Endothelial cell (in vitro differentiated cells): ENCODE results near the gene SMAD7. TPM values are rescaled to one million over a fixed set of nuclear protein-coding genes. Genes with fewer than 3 reads are reported as not detected.

ENCODE experiments used
- DNase-seq: peaks from one replicate; pipeline ENCODE4 v3.0.0; 2021; ENCODE audit warnings: low spot score
- H3K27ac Mint-ChIP-seq: one replicate; pipeline ENCODE4 v1.8.0; 2021; ENCODE audit warnings: mixed read lengths, inconsistent platforms; ENCODE audit not compliant: unreplicated experiment
- H3K27me3 Mint-ChIP-seq: one replicate; pipeline ENCODE4 v1.8.0; 2021; ENCODE audit warnings: mild to moderate bottlenecking, moderate library complexity, mixed read lengths, inconsistent platforms; ENCODE audit not compliant: unreplicated experiment
- H3K36me3 Mint-ChIP-seq: one replicate; pipeline ENCODE4 v1.8.0; 2021; ENCODE audit warnings: mild to moderate bottlenecking, low read depth, mixed read lengths, inconsistent platforms; ENCODE audit not compliant: unreplicated experiment
- H3K4me1 Mint-ChIP-seq: one replicate; pipeline ENCODE4 v1.8.0; 2021; ENCODE audit warnings: mild to moderate bottlenecking, mixed read lengths, inconsistent platforms; ENCODE audit not compliant: unreplicated experiment
- H3K4me3 Mint-ChIP-seq: one replicate; pipeline ENCODE4 v1.8.0; 2021; ENCODE audit warnings: mild to moderate bottlenecking, mixed read lengths, inconsistent platforms; ENCODE audit not compliant: unreplicated experiment
- H3K9me3 Mint-ChIP-seq: one replicate; pipeline ENCODE4 v1.8.0; 2021; ENCODE audit warnings: mixed read lengths, inconsistent platforms; ENCODE audit not compliant: unreplicated experiment
- total RNA-seq: library from RNA; stranded (reverse); fragmentation: NEBNext Ultra II Directional; extraction: Animal tissue kit (Norgen Biotek cat#: 25700); gene quantifications from one replicate; pipeline ENCODE4 v1.2.1, GENCODE V29; 2021; ENCODE audit not compliant: unreplicated experiment
- TF ChIP-seq, protein P1 (sequence below): fragments of 200-600 bp; sonication (generic); IDR thresholded peaks from one replicate; pipeline ENCODE4 v1.5.0; 2021; ENCODE audit warnings: antibody characterized with exemption; ENCODE audit not compliant: unreplicated experiment

The SMAD7 gene
- total RNA-seq, 1 donor from 2014 or later = 30.1 TPM

DNA sequence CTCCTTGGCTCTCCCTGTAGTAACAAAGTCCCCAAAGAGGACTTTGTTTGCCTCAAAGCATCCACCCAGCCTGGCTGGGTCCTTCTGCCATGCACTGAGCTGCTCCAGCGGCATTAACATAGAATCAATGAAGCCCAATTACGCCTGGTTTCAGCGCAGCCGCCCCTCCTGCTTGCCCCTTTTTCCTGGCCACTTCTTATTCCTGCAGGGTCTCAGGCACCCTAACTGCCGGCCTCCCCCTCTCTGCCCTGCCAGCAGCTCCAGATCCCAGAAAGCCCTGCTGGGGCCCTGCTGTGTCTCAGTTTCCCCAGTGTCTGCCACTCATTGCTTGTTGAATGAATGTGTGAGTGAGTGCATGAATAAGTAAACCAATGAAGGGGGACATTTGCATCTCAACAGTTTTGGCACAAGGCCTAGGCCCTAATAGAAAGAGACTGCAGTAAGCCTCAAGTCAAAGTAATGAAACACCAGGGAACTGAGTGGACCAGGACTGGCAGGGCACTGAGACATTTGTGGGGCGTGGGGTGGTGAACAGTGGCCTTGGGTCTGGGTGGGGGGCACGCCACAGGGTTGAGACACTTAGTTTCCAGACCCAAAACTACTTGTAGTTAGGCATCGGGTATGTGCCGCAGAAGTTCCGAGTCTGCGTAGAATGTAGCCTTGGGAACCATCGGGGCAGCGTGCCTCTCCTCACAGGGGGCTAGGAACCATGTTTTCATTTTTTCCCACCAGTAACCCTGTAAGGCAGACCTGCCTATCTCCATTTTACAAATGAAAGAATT lies 60.6 kb downstream of the SMAD7 start:
- no peaks in the 10 kb centered on the region for H3K36me3 Mint-ChIP-seq
- H3K9me3 Mint-ChIP-seq = no peaks in the 10 kb centered on the region
- H3K4me3 Mint-ChIP-seq = no peak overlapping the region
- peak overlapping the region; percentile 24 for H3K27ac Mint-ChIP-seq
- peaks cover 4% of the 10 kb centered on the region for H3K27me3 Mint-ChIP-seq
- DNase-seq = no peak
- peaks cover 23% of the 10 kb centered on the region for H3K4me1 Mint-ChIP-seq
- TF ChIP-seq, protein P1, sequence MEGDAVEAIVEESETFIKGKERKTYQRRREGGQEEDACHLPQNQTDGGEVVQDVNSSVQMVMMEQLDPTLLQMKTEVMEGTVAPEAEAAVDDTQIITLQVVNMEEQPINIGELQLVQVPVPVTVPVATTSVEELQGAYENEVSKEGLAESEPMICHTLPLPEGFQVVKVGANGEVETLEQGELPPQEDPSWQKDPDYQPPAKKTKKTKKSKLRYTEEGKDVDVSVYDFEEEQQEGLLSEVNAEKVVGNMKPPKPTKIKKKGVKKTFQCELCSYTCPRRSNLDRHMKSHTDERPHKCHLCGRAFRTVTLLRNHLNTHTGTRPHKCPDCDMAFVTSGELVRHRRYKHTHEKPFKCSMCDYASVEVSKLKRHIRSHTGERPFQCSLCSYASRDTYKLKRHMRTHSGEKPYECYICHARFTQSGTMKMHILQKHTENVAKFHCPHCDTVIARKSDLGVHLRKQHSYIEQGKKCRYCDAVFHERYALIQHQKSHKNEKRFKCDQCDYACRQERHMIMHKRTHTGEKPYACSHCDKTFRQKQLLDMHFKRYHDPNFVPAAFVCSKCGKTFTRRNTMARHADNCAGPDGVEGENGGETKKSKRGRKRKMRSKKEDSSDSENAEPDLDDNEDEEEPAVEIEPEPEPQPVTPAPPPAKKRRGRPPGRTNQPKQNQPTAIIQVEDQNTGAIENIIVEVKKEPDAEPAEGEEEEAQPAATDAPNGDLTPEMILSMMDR = no peak

DNA sequence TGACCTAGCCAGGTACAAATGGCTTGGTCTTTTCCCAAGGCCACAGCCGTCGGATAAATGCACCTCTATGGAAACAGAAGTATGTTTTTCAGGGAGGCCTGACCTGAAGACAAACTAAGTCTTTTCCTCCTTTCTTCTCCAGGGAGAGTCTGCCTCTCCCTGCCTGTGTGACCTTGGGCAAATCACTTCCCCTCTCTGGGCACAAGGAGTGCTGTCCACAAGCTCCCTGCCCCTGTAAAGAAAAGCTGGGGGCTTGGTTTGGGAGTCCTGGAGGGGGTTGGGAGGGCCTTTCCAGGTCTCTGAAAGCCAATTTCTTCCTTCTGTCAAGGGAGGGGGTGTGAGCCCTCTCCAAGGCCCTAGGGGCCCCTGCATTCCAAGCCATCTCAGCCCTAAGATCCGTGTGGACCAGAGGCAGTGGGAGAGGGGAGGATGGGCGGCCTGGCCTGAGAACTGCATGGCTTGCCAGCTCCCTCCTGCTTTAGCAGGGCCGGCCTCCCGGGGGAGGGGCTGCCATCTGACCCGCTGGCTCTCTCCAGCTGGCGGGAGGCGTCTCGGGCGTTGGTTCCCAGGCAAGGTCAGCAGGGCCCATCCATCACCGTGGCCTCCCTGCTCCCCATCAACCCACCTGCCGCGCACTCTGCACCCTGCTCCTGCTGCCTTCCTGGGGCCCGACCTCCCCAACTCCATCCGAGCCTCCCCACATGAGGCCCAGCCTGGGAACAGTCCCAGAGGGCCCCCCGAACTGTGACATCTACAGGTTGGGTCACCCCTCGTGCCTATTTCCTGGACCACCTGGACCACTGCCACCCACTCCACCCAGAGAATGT lies 61.4 kb downstream of the SMAD7 start:
- Mint-ChIP-seq H3K9me3 (no peaks in the 10 kb centered on the region), H3K27ac (no peak overlapping the region), H3K36me3 (no peaks in the 10 kb centered on the region), H3K4me1 (peaks cover 28% of the 10 kb centered on the region), H3K4me3 (no peak overlapping the region), H3K27me3 (peaks cover 9% of the 10 kb centered on the region)
- no peak for DNase-seq
- TF ChIP-seq, protein P1 = no peak

DNA sequence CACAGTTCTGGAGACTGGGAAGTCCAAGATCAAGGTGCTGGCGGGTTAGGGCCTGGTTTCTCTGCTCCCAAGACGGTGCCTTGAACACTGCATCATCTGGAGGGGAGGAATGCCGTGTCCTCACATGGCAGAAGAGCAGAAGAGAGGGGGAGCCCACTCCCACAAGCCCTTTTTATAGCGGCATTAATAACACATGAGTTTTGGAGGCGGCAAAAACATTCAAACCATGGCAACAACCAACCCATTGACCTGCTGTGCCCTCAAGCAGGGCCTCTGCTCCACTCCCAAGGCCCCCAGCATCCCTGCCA lies 62.0 kb downstream of the SMAD7 start:
- Mint-ChIP-seq H3K36me3 (no peaks in the 10 kb centered on the region), H3K4me1 (peaks cover 33% of the 10 kb centered on the region), H3K4me3 (no peak overlapping the region), H3K27me3 (peaks cover 9% of the 10 kb centered on the region), H3K9me3 (no peaks in the 10 kb centered on the region), H3K27ac (no peak overlapping the region)
- TF ChIP-seq, protein P1 = no peak
- DNase-seq = no peak

DNA sequence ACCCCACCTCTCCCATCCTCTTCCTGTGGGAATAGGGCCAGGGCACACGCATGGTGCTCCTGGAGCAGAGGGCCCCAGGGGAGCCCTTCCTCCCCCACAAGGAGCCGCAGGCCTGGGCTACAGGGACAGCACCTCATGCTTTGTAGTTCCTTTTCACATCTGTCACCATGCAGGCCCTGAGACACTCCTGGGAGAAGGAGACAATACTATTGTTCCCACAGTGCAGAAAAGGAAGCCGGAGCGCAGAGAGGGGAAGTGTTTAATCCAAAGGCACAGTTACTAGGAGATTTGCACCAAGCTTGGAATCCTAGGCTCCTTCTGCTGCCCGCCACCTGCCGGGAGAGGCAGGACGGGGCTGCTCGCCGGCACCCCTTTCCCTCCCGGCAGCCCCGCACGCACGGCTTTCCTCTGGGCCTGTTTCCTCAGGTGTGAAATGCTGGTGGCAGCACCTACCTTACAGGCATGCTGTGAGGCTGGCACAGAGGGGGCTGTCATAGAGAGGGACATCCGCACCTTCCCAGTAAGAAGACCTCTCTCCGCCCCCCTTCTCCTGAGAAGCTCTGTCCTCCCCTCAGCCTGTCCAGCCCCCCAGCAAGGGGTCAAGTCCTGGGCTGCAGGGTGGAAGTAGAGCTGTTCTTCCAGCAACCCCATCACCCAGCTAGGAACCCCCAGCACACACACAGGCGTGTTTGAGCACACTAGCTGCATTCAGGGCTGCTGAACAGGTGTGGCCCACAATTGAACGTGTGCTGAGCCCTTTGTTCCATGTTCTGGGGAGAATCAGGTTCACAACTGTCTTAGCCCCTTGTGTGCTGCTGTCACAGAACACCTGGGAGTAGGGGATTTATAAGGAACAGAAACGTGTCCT lies 62.6 kb downstream of the SMAD7 start:
- H3K4me1 Mint-ChIP-seq = peaks cover 33% of the 10 kb centered on the region
- TF ChIP-seq, protein P1 = no peak
- H3K4me3 Mint-ChIP-seq = no peak overlapping the region
- peak; percentile 28 for DNase-seq
- no peaks in the 10 kb centered on the region for H3K9me3 Mint-ChIP-seq
- peak overlapping the region; percentile 36 for H3K27ac Mint-ChIP-seq
- H3K36me3 Mint-ChIP-seq = no peaks in the 10 kb centered on the region
- peaks cover 8% of the 10 kb centered on the region for H3K27me3 Mint-ChIP-seq
